ENCODE data around the gene TRIM24.

- TF ChIP-seq POLR2AphosphoS5 (IDR thresholded peaks at IDR 0.05; ENCODE audit: low read depth, low read length), result no peak
- TF ChIP-seq POLR2A (IDR thresholded peaks at IDR 0.05; ENCODE audit: low read depth, low read length), result no peak
- TF ChIP-seq TAF1 (IDR thresholded peaks at IDR 0.05; ENCODE audit: low read depth, low read length), result no peak
These were observed 86.1 kb downstream of the TRIM24 start for GRCh38 chr7:138546064-138546619.
